HG03139 (cell line): ENCODE measurements around the gene SLC46A2.

Source experiments
- ATAC-seq: cut with Tn5 transposase; IDR thresholded peaks from one replicate; pipeline ENCODE4 v1.9.1; 2021; ENCODE audit not compliant: unreplicated experiment

The SLC46A2 gene

GRCh38 chr9:112861155-112861554 is 29.5 kb downstream of the SLC46A2 start:
- ATAC-seq: no peak

GRCh38 chr9:112860451-112860850 is 30.2 kb downstream of the SLC46A2 start:
- no peak for ATAC-seq

GRCh38 chr9:112858625-112859147 is 32.0 kb downstream of the SLC46A2 start:
- ATAC-seq: peak; percentile 57

- no peak for ATAC-seq
Observed at GRCh38 chr9:112858005-112858404, 32.7 kb downstream of the SLC46A2 start.

- no peak for ATAC-seq
Observed at GRCh38 chr9:112856843-112857242, 33.8 kb downstream of the SLC46A2 start.

DNA sequence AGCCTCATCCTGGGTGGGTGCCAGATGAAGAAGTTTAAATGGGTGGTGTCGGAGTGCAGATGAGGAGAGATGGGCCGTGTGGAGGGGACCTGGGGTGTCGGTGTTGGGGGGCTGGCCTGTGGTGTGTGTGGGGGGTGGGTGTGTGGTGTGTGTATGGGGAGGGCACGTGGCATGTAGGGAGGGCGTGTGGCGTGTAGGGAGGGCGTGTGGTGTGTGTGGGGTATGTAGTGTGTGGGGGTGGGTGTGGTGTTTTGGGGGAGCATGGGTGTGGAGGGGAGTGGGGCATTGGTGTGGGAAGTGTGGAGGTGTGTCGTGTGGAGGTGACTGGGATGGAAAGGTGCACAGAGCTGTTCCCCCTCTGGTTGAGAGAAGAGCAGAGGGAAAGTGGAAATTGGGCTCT is 34.5 kb downstream of the SLC46A2 start:
- no peak for ATAC-seq

GRCh38 chr9:112854657-112855056 is 36.0 kb downstream of the SLC46A2 start:
- no peak for ATAC-seq

DNA sequence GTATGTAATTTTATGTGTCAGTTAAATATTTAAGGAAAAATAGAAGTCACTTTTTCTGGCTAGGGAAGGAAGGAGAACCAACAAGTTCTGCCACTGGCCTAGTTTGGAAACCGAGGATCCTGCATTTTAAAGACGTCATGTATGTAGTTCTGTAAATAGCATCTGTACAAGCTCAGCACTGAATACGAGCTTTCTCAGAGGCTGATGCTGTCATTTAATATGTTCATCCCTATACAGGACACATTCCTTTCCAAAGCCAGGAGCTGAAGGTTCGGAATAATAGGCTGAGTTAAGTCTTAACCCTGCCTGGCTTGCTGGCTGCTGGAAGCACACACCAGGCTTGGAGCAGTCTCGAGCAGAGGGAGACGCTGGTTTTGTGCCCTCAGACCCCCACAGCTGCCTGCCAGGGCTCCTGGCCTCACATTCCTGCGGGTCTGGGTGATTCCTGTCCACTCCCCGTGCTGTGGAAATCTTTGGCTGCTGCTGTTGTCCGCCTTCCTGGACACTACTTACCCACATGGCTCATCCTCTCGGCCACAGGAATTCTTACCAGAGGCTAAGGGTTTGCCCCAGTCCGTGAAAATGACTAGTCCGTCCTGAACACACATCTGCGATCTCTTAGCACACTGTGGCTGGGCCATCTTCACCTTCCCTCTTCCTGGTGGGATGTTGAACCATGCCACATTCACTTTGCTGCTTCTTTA is 36.6 kb downstream of the SLC46A2 start:
- no peak for ATAC-seq

DNA sequence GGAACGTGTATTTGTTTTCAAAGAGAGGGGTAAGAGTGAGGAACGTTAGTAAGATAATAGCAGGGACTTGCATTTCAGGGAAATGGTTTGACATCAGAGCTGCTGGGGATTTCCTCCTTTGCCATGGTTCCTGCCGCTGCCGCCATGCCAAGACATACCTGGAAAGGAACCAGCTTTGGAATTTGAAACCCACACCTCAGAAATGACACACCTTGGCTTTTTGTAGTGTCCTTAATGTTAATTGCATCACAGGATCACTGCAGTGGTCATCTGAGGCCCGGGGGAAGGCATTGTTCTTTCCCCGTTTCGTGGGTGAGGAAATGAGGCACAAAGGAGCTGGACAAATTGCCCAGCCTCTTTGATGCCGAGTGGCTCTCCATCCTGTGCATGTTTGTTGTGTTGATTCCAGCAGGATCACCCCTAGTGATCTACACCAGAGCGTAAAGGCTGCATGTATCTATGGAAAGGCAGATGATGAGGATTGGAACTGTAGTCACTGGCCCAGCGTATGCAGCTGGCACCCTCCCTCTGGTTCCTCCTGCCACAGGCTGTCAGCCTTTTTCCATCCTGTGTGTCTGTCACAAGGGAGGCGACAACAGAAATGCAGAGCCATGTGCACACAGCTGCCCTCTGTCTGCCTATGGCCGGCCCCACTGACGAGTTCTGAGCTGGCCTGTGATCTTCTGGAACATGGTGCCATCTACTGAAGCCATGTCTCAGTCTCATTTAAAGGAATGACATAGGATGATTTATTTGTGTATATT is 37.8 kb downstream of the SLC46A2 start:
- no peak for ATAC-seq

DNA sequence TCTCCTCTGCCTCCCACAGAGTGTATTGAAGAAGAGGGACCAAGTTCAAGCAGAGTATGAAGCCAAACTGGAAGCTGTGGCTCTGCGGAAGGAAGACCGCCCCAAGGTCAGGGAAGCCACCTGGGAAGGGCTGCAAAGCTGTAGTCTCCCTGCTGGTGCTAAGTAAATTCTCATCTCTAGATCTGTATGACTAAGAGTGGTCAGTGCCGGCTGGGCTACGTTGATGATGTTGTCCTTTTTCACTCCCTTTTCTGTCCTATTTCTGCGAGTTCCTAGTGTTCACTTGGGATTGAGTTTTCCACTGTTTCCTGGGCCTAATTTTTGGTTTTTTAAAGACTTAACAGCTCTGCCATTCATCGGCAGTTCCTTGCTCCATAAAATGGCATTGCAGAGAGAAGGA is 39.8 kb downstream of the SLC46A2 start:
- no peak for ATAC-seq

DNA sequence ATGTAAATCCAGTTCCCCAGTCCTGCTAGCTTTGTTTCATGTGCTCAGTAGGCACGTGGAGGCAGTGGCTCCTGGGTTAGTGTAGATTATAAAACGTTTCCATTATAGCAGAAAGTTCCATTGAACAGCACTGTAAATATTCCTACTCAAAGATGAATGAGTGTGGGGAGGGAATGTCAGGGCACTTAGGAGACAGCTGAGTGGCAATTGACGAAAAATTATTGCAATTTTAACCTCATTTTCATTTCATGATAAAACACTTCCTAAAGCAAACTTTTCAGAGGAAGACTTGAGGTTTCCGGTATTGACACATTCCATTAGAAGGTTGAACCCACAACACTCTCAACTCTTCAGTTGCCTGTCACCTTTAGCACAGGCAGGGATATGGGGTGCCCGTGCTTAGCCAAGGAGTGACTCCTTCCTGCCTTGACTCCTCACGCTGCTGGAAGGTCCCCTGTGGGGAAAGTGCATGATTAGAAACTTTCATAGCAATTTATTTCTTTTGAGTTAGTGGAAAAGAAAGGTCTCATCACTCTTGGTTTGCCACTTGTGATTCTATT is 41.2 kb downstream of the SLC46A2 start:
- no peak for ATAC-seq

GRCh38 chr9:112848316-112849151 is 42.1 kb downstream of the SLC46A2 start:
- ATAC-seq: no peak

DNA sequence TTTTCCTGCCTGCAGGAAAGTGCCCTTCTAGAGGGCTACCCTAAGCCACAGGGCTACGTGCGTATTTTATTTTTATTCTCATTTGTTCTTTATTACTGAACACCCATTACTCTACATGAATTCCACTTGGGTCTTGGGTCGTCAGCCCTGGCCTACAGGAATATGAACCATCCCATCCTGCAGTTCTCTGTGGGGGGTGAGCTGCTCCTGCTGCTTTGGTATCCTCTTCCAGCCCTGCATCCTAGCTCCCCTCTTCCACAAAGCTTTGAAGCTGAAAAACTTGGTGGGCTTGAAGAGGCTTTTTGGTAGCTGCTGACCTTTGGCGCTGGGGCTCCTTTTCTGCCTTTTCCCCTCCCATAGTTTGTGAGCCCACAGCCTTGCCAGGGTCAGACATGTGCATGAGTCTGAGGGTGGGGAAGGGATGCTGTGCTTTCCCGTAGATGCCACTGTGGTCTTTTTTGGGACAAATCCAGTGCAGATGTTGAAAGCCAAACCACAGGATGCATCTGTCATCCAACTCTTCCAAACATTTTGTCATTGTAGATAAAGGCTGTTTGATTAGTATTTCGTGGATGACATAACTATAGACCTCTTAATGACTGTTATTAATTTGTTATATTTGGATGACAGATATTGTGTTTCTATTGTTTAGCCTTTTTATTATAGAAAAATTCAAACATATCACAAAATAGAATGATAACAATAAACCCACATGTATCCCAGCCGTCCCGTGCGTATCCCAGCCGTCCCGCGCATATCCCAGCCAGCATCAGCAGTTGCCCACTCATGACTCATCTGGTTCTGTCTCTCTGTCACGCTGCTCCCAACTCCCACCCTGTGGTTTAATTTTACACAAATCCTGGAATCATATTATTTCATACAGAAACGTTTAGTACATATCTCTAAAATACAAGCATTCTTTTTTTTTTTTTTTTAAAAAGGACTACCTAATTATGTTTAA is 43.9 kb downstream of the SLC46A2 start:
- ATAC-seq: no peak

DNA sequence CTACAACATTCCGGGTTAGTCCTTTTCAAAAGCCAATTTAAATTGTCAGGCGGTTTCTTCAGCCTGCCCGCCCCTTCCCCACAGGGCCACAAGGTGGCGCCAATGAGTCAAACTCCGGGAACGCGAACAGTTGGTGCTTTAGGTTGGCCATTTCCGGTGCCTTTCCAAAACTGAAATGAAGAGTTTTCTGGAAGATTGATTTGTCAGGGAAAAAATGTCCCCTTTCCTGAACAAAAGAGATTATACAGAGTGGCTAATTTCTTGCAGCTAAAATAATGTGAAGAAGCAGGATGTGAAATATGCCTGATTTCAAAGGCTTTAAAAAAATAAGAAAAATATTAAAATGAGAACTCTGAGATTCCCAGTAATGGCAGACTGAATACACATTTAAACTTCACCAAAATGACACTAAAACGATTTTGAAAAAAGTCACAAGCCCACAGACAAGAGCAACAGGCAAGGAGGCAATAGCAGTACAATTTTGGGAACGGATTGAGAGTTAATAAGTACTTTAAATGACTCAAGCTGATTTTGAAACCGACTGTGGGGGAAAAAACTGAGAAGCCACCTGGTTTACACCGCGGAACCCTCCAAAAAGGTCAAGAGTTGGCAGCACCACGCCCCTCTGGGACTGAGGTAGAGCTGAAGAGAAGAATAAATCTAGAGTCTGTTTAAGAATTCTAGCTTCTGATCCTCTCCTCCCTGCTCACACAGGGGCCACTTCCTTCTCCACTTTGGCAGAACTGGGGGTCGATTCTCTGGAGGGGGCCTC is 45.7 kb downstream of the SLC46A2 start:
- ATAC-seq: peak; percentile 76

GRCh38 chr9:112842555-112842954 is 48.1 kb downstream of the SLC46A2 start:
- no peak for ATAC-seq

- no peak for ATAC-seq
Observed at GRCh38 chr9:112841261-112841660, 49.4 kb downstream of the SLC46A2 start.

DNA sequence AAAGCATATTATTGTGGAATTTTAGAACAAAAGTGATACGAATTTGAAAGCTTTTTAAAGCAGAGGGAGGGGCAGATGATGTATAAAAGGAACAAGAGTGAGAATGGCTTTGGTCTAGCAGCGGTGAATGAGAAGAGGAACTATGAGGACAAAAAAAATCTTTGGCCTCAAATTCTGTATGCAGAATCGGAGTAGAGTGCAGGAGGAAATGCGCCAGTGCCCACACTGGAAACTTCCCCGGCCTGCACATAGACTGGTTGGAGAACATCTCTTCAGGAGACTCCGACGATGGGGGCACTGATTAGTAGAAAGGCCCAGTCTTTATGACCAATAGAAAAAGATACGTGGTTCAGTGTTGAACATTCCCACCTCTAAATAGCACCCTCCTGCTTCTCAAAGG is 51.3 kb downstream of the SLC46A2 start:
- ATAC-seq: no peak

DNA sequence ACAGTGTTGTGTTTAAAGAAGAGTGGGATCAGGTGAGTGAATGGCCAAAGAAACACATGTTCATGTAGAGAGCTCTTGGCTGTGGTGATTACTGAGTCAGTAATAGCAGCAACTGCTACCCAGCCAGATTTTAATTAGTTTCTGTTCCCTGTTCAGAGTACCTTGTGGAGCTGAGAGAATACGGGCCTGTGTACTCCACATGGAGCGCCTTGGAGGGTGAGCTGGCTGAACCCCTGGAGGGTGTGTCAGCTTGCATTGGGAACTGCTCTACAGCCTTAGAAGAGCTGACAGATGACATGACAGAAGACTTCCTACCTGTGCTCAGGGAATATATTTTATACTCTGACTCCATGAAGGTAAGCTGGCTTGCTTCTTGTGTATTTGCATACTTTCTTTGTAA is 52.3 kb downstream of the SLC46A2 start:
- no peak for ATAC-seq

DNA sequence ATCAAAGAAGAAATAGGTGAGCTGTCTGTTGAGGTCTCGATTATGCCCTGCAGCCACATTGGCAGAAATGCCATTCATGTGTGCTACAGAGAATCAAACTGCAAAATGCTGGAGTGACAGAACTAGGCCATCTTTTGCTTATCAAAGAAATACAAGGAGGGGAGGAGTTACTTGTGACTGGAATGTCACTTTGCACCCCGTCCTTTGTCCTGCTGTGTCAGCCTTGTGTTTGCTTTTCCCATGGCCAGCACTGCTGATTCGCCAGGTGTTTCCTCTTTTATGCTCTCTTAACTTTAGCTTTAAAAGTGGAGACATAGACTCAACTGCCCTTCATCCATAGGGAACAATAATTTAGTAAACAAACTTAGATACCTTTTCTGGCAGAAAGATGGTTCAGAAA is 54.3 kb downstream of the SLC46A2 start:
- no peak for ATAC-seq
